ENCODE data around the gene COL5A2.

The COL5A2 gene

DNA sequence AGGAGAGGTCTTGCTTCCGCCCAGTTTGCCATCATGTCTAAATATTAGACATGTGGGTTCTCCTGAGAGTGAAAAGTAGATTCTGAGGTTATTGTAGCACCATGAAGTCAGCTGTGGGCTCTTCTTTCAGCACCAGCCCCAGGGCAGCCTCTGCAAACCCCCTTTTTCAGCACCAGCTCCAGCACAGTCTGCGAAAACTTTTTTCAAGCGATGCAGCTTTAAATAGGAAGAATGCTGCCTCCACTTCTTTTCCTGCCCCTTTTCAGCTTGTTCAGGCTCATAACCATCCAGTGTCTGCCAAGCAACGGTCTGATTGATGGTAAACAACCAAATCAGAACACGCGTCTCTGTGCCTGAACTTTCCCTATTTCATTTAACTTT, at the start of gene COL5A2:
Gene COL5A2 (minus strand): TSS at position 192 of the 381 bp plus-strand sequence. CDS start 157 bp downstream, at position 35.
- in situ Hi-C loops (cut with MboI; ENCODE audit: low sequenced_read_pairs): no loop called here

DNA sequence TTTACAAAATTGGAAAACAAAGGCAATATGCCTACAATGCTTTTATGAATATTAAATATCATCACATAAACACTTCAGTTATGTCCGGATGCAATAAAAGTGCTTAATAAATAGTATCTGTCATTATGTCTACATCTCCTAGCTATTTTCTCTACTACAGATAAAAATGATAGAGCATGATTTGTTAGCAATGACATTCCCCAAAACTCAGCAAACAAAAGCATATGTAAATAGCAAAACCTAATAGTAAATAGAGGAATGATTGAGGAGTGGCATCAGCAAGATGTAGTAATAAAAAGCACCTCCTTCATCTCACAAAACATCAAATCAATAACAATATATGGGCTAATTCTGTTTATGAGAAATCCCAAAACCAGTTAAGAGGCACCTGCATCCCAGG, 46.5 kb upstream of the COL5A2 start:
- in situ Hi-C loops (cut with MboI; ENCODE audit: low sequenced_read_pairs): no loop called here

DNA sequence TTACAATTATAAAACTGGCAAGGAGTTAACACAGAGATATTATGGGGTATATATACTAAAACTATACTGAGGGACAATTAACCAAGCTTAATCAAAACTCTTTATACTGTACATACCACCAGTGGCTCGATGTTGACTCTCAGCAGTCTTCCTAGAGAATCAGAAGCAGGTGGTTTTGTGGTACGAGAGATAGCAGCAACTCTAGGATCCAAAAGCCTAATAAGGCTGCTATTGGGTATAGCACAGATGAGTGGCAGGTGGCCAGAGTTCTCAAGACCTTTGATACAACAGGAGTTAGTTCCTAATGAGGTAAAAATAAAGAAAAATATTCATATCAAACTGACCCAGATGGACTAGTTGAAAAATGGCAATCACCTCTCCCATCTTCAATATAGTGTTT, 45.5 kb upstream of the COL5A2 start:
- in situ Hi-C loops (cut with MboI; ENCODE audit: low sequenced_read_pairs): no loop called here

DNA sequence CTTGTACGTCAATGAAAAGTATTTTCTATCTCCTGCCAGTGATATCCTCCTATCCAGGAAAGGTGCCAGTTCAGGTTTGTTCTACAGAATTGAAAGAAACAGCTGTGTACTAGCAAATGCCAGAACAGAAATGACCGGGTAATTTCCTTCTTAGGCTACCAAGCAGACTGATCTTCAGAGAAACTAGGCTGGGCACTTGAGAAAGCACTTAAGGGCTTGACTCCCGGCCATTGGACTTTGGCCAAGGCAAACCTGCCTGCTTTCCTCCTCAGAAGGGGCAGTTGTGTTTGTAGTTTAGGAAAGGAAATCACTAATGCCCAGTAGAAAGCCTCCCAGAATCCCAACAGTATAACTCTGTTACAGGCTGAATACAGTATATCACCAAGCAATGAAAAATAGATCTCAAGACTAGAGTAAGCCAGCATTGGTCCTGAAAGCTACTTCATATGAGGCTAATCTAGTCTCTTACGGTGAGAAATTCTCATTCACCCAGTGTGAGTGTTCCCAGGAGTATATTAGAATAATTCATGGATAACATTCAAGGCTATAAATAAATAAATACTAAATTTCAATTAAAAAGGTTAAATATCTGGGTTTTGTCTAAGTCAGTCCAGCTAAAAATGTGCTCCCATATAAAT, 43.0 kb upstream of the COL5A2 start:
- in situ Hi-C loops (cut with MboI; ENCODE audit: low sequenced_read_pairs): no loop called here

DNA sequence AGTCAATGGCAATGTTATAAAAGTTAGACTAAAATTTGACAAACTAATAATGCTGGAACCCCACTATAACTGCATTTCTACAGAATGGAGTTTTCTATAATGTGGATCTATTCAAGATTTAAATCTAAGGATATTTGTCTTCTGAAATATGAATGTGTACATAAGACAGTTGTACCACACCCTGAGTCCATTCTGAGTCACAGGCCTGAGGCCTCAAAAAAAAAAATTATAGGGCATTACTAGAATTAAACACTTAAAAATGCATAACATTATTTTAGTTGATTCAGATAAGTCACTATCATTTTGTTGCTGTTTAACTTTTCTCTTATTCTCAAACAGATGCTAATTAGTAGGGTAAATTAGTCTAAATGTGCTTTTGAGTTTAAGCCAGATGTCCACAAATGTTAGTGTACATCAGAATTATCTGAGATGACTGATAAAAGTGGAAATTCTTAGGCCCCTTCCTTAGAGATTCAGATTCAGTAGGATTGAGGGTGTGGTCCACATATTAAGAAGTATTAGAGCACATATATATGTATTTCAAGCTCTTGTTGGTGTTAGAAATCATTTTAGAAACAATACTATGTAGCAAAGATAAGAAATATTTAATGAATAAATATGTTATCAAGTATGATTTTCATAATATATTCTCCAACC, 42.4 kb upstream of the COL5A2 start:
- in situ Hi-C loops (cut with MboI; ENCODE audit: low sequenced_read_pairs): no loop called here

DNA sequence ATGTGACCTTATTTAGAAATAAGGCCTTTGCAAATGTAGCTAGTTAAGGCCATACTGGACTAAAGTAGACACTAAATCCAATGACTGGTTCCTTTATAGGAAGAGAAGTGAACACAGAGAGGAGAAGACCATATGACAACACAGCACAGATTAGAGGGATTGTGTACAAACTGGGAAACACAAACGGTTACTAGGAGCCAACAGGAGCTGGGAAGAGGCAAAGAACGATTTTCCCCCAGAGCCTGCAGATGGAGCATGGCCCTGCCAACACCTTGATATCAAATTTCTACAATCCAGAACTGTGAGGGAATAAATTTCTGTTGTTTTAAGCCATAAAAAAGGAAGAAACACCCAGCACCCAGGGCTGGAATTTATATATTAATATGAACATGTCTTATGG, 38.7 kb upstream of the COL5A2 start:
- in situ Hi-C loops (cut with MboI; ENCODE audit: low sequenced_read_pairs): no loop called here

DNA sequence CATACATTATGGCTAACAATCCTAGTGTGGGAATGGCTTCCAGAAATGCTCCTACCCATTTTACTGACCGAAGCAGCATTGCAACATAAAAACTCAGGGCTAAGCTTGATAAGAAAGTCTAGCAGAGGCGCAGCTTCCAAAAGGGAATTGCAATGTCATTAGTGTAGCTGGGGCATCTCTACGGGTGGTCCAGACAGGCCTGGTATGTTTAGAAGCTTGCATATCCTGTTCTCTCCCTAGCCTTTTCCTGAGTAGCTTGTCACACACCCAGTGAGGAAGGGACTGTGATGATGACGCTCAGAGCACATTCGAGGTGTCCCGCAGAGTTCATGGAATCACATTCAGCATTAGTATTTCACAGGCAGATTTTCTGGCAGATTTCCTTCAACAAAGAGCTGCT, 38.0 kb upstream of the COL5A2 start:
- in situ Hi-C loops (cut with MboI; ENCODE audit: low sequenced_read_pairs): no loop called here

DNA sequence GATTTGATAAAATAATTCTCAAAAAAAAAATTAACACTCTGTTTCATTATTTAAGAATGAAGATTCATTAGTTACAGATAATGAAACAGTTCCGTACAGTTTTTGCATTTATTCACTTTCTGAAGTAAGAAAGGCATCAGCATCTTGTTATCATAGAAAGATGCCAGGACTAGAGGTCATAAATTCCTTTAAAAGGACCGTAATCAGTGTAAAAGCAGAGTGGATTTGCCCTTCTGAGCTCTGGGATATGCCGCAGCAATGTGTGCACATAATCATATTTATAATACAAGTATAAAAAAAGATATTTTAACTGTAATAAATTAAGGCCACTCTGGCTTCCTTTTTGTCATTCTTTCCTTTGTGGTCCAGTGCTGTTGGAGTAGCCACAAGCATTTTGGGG, 37.5 kb upstream of the COL5A2 start:
- in situ Hi-C loops (cut with MboI; ENCODE audit: low sequenced_read_pairs): no loop called here

DNA sequence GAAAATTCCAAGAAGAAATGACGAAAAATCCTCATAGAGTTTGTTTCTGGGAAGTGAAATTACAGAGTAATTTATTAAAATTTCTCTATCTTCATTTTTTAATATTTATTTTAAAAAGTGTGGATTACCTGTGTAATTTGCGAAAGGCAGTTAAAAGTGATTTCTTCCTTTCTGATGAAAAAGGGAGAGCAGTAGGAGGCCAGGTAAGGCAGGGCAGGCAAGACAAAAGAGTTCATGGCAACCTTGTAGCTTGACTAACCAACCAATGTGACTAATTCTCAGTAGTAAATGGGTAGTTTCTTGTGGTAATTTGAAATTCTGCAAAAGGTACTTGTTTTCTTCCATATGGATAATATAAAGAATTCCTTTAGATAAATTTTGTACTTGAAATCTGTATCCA, 34.9 kb upstream of the COL5A2 start:
- in situ Hi-C loops (cut with MboI; ENCODE audit: low sequenced_read_pairs): no loop called here

DNA sequence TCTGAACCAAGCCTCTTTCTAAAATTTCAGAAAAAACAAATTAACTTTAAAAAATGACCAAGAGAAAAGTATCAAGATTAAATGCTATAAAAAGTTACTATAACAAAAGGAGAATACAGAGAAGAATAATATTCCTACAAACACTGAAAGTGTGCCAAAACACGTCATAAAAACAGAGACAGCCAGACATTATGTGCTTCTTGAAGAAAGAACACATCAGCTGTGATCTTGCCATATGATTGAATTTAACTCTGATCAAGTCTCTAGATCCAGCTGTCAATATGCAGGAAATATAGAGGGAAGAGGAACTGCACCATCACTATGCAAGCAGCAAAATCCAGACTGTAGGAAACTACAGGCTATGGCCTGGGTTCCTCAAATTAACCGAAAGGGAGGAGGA, 33.7 kb upstream of the COL5A2 start:
- in situ Hi-C loops (cut with MboI; ENCODE audit: low sequenced_read_pairs): no loop called here

DNA sequence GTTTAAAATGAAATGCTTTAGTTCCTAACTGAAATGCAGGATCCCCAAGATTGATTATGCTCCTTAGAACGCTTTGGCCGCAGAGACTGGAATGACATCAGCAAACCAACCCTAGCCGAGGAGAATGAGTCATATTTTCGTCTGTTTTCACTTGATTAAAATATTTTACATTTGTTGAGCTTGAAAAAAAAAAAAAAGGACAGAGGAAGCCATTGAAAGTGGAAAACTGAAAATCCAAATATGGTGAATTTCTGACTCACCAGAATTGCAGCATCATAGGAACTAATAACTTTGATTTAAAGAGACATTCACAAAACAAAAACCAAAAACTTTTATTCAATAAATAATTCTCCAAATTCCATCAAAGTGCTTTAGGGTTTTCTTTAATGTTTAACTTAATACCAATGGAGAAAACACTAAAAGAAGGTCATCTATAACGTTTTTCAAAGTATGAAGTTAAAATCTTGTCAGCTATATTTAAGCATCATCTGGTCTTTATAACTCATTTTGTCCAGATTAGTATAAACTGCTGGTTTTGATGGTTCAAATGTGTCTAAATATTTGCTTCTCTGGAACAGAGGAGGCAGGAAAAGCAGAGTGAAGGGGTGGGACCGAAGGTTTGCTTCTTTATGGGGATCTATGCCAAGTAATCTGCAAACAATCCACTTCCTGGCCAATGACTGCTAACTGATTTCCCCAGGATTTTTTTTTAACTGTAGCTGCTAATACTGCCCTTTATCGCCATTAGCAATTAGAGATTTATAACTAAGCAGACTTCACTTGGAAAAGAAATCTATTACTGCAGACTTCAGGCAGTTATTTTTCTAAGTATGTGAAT, 30.9 kb upstream of the COL5A2 start:
- in situ Hi-C loops (cut with MboI; ENCODE audit: low sequenced_read_pairs): no loop called here

DNA sequence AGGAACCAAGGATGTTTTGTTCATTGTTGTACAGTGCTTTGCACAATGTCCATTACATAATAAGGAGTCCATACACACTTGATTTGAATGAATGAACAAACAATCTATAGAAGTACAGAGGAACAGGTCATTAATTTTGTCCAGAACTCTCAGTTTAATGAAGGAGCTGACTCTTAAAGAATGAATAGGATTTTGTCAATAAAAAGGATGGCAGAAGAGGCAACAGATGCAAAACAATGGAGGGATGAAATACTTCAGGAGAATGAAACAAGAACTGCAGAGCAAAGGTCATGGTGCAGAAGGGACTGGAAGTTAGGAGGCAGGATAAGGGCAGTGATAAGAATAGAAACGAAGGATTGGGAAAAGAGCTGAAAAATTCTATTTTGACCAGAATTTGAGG, 28.7 kb upstream of the COL5A2 start:
- in situ Hi-C loops (cut with MboI; ENCODE audit: low sequenced_read_pairs): no loop called here

DNA sequence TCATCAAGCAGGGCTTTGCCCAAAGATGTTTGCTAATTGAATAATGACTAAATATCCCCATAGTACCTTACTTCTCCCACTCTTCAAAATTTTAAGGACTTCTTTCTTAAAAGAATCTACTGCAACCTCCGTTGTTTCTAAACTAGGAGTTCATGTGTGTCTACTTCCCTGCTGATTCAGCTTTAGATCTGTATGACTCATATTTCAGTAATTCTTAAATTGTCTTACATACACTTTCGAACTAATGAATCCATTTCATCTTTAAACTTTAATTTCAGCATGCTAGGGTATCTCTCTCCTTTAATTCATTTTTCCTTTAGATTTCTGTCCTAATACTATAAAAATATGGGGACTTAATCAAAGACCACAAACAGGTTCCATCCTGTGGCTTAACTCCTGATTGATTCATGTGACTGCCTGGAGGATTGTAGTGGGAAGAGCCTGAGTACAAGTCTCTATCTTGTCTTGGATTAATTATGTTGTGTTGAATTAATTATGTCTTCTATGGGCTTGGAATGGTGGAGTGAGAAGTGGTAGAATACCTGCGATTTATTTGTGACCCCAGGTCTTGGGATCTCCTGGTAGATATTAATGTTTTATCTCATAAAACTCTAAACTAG, 24.9 kb upstream of the COL5A2 start:
- in situ Hi-C loops (cut with MboI; ENCODE audit: low sequenced_read_pairs): no loop called here

DNA sequence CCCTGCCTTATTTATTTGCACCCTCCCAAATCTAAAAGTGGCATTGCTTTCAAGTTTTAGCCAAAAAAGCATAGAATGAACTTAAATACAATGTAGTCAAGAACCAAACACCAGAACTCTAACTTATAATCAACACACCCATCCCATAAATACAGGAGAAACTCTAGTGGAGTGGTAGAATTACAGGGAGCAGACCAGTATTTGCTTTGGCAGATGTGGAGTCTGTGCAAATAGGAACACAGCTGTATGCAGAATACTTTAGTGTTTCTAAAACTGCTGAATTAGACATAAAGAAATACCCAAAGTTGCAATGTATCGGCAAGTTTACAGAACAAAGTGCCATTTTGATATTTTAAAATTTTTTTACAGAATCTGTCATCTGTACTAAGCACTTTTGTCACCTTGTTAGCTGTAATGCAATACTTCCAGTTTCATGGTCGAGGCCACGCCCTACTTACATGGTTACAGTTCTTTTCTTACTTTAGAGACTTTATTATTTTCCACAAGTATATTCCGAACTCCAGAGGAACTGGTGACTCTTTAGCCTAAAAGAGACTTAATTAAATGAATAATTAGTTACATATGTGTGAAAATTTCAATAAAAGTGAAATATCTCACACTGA, 23.7 kb upstream of the COL5A2 start:
- in situ Hi-C loops (cut with MboI; ENCODE audit: low sequenced_read_pairs): no loop called here

DNA sequence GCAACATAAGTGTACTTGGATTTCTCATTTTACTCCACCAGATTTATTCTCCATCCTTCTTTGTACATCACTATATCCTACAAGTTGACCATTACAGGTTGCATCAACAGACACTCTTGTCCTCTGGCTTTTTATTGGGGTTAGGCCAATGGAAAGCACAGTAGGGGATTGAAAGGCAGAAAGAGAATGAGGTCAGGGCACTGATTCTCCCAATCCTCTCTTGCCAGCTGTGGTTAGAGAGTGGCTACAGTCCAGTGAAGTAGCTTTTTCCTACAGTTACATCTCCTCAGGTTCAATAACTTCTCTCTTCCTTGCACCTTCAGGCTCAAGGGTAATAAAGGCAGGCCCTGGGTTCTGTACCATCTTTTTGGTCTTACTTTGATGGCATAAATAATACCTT, 20.2 kb upstream of the COL5A2 start:
- in situ Hi-C loops (cut with MboI; ENCODE audit: low sequenced_read_pairs): no loop called here

DNA sequence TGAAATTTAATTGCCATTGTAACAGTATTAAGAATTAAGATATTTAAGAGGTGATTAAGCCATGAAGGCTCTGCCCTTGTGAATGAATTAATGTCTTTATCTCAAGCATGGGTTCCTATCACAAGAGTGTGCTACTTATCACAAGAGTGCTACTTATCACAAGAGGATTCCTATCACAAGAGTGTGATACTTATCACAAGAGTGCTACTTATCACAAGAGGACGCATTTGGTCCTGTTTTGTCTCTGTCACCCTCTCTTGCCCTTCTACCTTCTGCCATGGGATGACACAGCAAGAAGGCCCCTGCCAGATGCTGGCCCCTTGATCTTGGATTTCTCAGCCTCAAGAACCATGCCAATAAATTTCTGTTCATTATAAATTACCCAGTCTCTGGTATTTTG, 13.2 kb upstream of the COL5A2 start:
- in situ Hi-C loops (cut with MboI; ENCODE audit: low sequenced_read_pairs): no loop called here

DNA sequence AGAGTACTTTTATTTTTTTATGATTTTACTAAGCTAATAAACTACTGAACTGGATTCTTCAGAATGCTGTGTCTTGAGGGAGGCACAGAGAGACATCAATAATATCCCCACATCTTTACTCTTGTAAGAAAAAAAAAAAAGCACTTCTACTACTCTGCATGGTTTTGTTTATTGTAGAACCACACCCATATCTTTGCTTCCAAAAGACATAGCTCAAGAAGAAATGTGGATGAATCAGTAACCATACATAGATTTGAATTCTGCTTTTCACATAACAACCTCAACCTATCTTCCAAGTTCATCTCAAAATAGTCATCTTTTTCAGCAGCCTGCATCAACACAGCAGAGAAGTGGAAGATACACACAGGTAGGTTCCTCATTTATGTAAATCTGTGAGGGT, 12.2 kb upstream of the COL5A2 start:
- in situ Hi-C loops (cut with MboI; ENCODE audit: low sequenced_read_pairs): no loop called here

DNA sequence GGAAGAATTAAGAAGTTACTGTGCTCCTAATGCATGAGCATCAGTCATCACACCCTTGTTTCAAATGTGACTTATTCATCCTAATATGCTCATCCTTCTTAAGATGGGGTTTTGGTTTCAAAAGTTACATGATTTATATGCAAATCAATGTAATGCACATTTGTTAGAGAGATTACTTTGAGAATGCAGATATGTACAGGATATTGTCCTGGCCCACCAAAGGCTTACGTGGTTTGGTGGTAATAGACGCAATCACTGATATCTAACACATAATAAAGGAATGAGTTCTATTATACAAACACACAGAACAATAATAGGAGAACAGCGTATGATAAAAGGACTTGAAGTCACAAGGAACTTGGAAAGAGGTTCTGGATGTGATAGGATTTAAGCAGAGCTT, 11.1 kb upstream of the COL5A2 start:
- in situ Hi-C loops (cut with MboI; ENCODE audit: low sequenced_read_pairs): no loop called here

DNA sequence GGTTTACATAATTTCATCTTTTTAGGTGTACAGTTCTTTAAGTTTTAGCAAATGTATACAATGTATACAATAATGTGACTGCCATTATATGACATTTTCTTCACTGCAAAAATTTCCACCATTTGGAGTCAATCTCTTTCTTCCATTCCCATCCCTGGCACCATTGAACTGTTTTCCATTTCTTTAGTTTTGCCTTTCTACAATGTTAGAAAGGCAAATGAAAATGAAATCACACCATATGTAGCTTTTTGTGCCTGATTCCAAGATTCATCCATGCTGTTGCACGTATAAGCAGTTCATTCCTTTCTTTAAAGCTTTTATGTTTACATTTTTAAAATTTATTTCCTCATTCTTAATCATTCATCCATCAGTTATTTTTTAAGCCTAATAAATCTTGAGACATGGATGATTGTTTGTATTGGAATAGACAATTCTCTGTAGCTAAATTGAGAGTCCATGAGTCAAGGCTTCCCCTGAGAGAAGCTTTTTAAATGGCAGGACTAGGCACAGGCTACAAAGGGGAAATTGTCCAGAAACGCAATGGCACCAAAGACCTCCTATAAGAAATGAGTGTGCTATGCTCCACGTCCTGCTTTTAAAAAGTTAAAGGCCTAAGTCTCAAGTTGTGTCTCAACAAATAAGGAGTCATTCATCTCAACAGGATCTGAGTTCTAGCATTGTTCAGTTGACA, 8.7 kb upstream of the COL5A2 start:
- in situ Hi-C loops (cut with MboI; ENCODE audit: low sequenced_read_pairs): no loop called here

DNA sequence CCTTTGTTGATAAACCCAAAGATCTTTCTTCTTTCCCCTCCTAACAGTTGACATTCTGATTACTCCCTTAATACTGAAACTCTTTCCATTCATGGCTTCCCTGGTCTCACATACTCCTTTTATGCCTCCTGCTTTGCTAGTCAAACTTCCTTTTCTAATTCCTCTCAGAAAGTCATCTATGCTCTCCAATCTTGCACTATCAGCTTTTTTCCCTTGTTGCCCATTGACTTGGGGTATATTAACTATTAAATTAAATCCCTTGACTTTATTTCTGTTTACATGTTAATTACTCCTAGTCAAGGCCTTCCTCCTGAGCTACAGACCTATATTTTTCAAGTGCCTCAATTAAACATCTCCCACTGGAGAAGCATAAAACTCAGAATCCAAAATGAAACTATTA, 3.6 kb upstream of the COL5A2 start:
- in situ Hi-C loops (cut with MboI; ENCODE audit: low sequenced_read_pairs): no loop called here

DNA sequence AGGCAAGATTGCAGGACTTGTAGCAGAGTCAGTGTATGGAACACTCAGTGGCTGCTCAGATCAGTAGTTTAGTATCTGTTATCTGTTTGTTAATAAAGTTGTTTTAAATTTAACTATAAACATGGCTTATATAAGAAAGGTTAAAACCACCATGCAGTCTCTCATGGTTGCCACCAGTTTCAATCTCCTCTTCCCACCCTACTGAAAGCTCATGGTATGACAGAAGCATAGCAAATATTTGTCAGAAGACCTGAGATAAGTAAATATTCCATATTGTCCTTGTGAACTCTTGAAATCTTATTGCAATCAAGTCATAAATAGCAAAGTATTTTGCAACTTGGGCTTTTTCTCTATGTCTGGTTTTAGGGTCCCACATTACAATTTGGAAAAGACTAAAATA, 2.1 kb upstream of the COL5A2 start:
- in situ Hi-C loops (cut with MboI; ENCODE audit: low sequenced_read_pairs): no loop called here

All from HL-60/S4 (cell line).